ENCODE results near the gene SLC12A6. TPM values are rescaled to one million over a fixed set of nuclear protein-coding genes. Genes with fewer than 3 reads are reported as not detected.
A peak's percentile ranks its signal among the peaks of the same experiment; 100 is the strongest.

The SLC12A6 gene
- total RNA-seq, 1 experiment from 2014 or later: 15.1 TPM

GRCh38 chr15:34338347-34338746 is 766 bp upstream of the SLC12A6 start:
- intact Hi-C loops (cut with micrococcal nuclease): loop anchor here (5.0 kb wide), 1 partner anchor 101 kb away; no protein-coding TSS in a partner anchor
- Histone ChIP-seq H3K4me2 (ENCODE audit: low read length) (peak overlapping the region; percentile 91), H3K27ac (ENCODE audit: low read depth, low read length) (peak overlapping the region; percentile 68; the same call in 1 of the 2 replicates), H3K9me2 (ENCODE audit: insufficient read depth) (no peaks in the 10 kb centered on the region), H2AFZ (ENCODE audit: low read depth, low read length, poor library complexity, severe bottlenecking) (no peak overlapping the region), H3K4me3 (replicated peaks in 1 of 2; ENCODE audit: low read depth in 1 of 2, low read length in 2 of 2) (peak overlapping the region; percentile 15 to 68), H3K79me2 (ENCODE audit: insufficient read depth, low read length) (peaks cover 41% of the 10 kb centered on the region), H3K9me3 (ENCODE audit: control insufficient read depth in 1 of 2, insufficient read depth in 1 of 2, low read depth in 1 of 2, low read length in 2 of 2) (no peaks in the 10 kb centered on the region), H3K4me1 (ENCODE audit: control insufficient read depth in 1 of 2, insufficient read depth in 2 of 2, low read length in 2 of 2) (peaks cover 10 to 32% of the 10 kb centered on the region in 2 experiments; a peak in 3 of 4 replicates), H3K9ac (ENCODE audit: low read length) (peak overlapping the region; percentile 63), H4K20me1 (ENCODE audit: insufficient read depth) (no peaks in the 10 kb centered on the region), H3K27me3 (ENCODE audit: insufficient read depth, low read length) (no peaks in the 10 kb centered on the region), H3K36me3 (ENCODE audit: control insufficient read depth in 1 of 2, insufficient read depth in 2 of 2, low read length in 2 of 2) (peaks cover 20 to 32% of the 10 kb centered on the region in 2 experiments)
- ChIA-PET CTCF (interaction anchor here (1.0 kb wide), 3 partner anchors 27 to 250 kb away, joined by 3 to 4 read pairs (median 3); partner anchors contain the start of gene KATNBL1), RAD21 (ENCODE audit: low non-redundant PET in 1 of 2, low total read pairs in 2 of 2, uncharacterized antibody in 2 of 2, unreplicated experiment in 2 of 2) (no interaction called here), POLR2A (interaction anchor here (1.0 to 1.9 kb wide), 8 partner anchors 9 to 130 kb away, joined by 3 to 9 read pairs (median 4); no protein-coding TSS in a partner anchor)
- TF ChIP-seq EZH2 (IDR thresholded peaks at IDR 0.05) (no peak), EZH2phosphoT487 (IDR thresholded peaks at IDR 0.05; ENCODE audit: borderline replicate concordance) (no peak), TCF7L2 (IDR thresholded peaks at IDR 0.05; ENCODE audit: borderline replicate concordance, extremely low read depth, insufficient read depth, insufficient read length) (no peak), MAX (IDR thresholded peaks at IDR 0.05) (no peak), POLR2A (IDR thresholded peaks at IDR 0.05; ENCODE audit: borderline replicate concordance, extremely low read depth, insufficient read depth, insufficient read length) (no peak), REST (IDR thresholded peaks at IDR 0.05; ENCODE audit: low read depth) (no peak), YY1 (IDR thresholded peaks at IDR 0.05; ENCODE audit: extremely low read depth, insufficient replicate concordance, low read depth, low read length) (no peak), ZBTB33 (IDR thresholded peaks at IDR 0.05; ENCODE audit: extremely low read depth, insufficient replicate concordance, low read length) (no peak), ZFX (IDR thresholded peaks at IDR 0.05) (no peak), SP1 (IDR thresholded peaks at IDR 0.05; ENCODE audit: low read depth) (no peak), ATF3 (IDR thresholded peaks at IDR 0.05) (no peak), RAD21 (IDR thresholded peaks at IDR 0.05; ENCODE audit: low read depth) (no peak), SRF (IDR thresholded peaks at IDR 0.05; ENCODE audit: low read depth) (no peak)
- no TSS peak for BruUV-seq (replicated peaks)
- no peak for DNase-seq (ENCODE audit: low read depth, low spot score)
- ATAC-seq: no peak
